Measurements from ENCODE around the gene CHN1.

The CHN1 gene

GRCh38 chr2:174971868-174972781, 33.1 kb downstream of the CHN1 start:
- no peak overlapping the region for H3K27ac ChIP-seq

DNA sequence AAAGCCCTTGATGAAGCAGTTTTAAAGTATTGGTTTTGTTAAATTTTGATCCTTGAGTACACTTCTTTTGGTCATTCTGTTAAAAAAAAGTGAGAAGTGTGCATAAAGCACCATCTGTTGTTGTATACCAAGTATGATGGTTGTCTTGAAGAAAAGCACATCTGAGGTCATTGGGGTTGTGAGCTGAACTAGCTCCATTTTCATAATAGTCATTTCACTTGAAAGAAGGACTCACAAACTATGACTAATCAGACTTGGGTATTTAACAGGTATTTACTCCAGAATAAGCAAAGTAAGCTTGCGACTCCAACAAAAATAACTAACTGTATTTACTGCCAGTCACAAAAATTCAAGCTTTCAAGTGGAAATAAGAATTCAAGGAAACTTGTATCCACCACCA, 35.1 kb downstream of the CHN1 start:
- H3K27ac ChIP-seq = no peak overlapping the region
- no peak for TF ChIP-seq CTCF (conservative IDR thresholded peaks at IDR 0.05)

More at GRCh38 chr2:174971868-174972781, 33.1 kb downstream of the CHN1 start:
- TF ChIP-seq CTCF (conservative IDR thresholded peaks at IDR 0.05) = no peak

- no peak overlapping the region for H3K27ac ChIP-seq
- no peak for TF ChIP-seq CTCF (conservative IDR thresholded peaks at IDR 0.05)
Observed at GRCh38 chr2:174969091-174969734, 36.0 kb downstream of the CHN1 start.

DNA sequence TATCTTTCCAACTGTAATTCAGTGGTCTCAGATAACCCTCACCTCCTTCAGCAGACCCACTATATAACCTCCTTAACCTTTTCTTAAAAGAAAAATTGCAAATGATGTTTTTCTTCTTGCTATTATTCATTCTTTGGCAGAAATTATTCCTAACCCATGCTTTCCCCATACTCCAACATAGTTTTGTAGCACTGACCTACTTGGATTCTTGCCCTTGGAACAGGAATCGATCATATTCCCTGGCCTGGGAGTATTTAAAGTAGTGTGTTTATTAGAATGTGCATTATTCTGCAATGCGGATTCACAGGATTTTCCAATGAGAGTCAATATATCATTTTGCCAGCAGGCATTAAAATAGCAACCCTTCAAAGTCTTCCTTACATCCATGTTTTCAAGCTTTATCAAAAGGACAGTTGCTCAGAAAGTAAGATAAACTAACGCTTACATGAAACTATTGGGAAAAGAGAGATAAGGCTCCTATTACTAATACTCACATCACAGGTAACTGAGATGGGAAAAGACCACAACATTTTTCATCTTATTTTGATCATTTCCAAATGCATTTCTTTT, 37.4 kb downstream of the CHN1 start:
- no peak for TF ChIP-seq CTCF (conservative IDR thresholded peaks at IDR 0.05)
- no peak overlapping the region for H3K27ac ChIP-seq

GRCh38 chr2:174967086-174967485, 38.1 kb downstream of the CHN1 start:
- no peak for TF ChIP-seq CTCF (conservative IDR thresholded peaks at IDR 0.05)
- no peak overlapping the region; the same call in 1 of the 2 replicates for H3K27ac ChIP-seq

DNA sequence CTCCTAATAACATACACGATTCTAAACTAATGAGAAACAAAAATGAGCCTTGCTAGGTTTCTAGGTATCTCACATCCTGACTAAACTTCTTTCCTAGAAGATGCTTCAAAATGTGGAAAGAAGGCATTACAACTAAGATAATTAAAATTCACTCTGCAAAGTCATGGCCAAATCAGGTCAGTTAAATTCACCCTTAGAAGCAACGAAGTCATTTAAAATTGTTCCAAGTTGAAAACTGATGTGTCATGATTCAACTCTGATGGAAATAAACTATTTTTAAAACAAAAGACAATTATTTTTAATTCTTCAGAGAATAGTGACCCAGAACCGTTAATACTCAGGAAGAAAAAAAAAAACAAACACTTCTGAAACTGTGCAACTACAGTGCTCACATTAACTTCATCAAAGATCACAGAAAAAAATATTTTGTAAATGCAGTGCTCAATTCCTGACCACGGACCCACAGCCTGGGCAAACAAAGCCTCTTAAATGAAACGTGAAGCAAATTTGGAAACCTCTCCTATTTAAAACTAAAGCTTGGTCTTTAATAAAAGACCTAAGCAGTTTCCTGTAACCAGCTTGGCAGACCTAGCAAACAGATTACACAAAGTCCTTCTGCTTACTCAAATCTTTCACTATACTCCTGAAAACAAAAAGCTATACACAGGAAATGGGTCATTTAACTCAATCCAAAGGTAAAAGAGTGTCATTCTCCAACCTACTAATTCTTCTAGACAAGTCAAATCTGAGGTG, 39.0 kb downstream of the CHN1 start:
- H3K27ac ChIP-seq = peak overlapping the region; percentile 40; the same call in 1 of the 2 replicates
- no peak for TF ChIP-seq CTCF (conservative IDR thresholded peaks at IDR 0.05)

Data from VCaP (cell line).